ENCODE measurements around the gene SYNE4. TPM values are rescaled to one million over a fixed set of nuclear protein-coding genes. Genes with fewer than 3 reads are reported as not detected.

SYNE4 gene
- total RNA-seq, 4 donors from 2014 or later: 0.89 to 5.8 (median 1.8) TPM; not detected in 1

GRCh38 chr19:35966771-35967170, 41.8 kb downstream of the SYNE4 start:
- H3K4me3 ChIP-seq (ENCODE audit: low read depth, poor library complexity, severe bottlenecking): no peak overlapping the region
- intact Hi-C loops (cut with DNase I; ENCODE audit: low total_unique reads): no loop called here
- DNase-seq (ENCODE audit: low spot score in 2 of 2): no peak
- TF ChIP-seq, protein P1, sequence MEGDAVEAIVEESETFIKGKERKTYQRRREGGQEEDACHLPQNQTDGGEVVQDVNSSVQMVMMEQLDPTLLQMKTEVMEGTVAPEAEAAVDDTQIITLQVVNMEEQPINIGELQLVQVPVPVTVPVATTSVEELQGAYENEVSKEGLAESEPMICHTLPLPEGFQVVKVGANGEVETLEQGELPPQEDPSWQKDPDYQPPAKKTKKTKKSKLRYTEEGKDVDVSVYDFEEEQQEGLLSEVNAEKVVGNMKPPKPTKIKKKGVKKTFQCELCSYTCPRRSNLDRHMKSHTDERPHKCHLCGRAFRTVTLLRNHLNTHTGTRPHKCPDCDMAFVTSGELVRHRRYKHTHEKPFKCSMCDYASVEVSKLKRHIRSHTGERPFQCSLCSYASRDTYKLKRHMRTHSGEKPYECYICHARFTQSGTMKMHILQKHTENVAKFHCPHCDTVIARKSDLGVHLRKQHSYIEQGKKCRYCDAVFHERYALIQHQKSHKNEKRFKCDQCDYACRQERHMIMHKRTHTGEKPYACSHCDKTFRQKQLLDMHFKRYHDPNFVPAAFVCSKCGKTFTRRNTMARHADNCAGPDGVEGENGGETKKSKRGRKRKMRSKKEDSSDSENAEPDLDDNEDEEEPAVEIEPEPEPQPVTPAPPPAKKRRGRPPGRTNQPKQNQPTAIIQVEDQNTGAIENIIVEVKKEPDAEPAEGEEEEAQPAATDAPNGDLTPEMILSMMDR (IDR thresholded peaks at IDR 0.05): no peak
- no peak for TF ChIP-seq POLR2A (IDR thresholded peaks at IDR 0.05)
- 75 to 78% methylated on average over 3 of the region's 3 CpGs for WGBS, 2 donors

- 10 to 12% methylated on average over 9 of the region's 9 CpGs for WGBS, 2 donors
- intact Hi-C loops (cut with DNase I; ENCODE audit: low total_unique reads): no loop called here
Measured at GRCh38 chr19:35963514-35963913, 45.1 kb downstream of the SYNE4 start.

DNA sequence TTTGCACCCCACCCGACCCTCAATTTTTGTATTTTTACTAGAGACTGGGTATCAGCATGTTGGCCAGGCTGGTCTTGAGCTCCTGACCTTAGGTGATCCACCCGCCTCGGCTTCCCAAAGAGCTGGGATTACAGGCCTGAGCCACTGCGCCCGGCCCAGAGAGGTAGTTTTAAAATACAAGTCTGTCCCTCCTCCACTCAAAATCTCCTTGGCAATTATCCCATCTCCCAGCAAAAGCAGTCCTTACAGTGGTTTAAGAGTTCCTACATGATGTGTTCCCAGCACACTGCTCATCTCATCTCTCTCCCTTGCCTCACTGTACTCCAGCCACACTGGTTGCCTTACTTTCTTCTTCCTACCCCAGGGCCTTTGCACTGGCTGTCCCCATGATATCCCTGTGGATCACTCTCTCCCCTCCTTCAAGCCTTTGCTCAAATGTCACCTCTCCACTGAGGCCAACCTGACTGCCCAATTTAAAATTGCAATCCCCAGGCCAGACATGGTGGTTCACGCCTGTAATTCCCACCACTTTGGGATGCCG, 48.1 kb downstream of the SYNE4 start:
- WGBS, 2 donors: 79 to 90% methylated on average over 7 of the region's 7 CpGs
- intact Hi-C loops (cut with DNase I; ENCODE audit: low total_unique reads): no loop called here
- no peak for DNase-seq (ENCODE audit: low spot score in 2 of 2)
- no peak for TF ChIP-seq POLR2A (IDR thresholded peaks at IDR 0.05)
- TF ChIP-seq, protein P1 (IDR thresholded peaks at IDR 0.05): no peak
- no peak overlapping the region for H3K4me3 ChIP-seq (ENCODE audit: low read depth, poor library complexity, severe bottlenecking)

More at GRCh38 chr19:35963514-35963913, 45.1 kb downstream of the SYNE4 start:
- DNase-seq (ENCODE audit: low spot score in 2 of 2): no peak
- TF ChIP-seq, protein P1 (IDR thresholded peaks at IDR 0.05): no peak
- TF ChIP-seq POLR2A (IDR thresholded peaks at IDR 0.05): no peak
- no peak overlapping the region for H3K4me3 ChIP-seq (ENCODE audit: low read depth, poor library complexity, severe bottlenecking)

DNA sequence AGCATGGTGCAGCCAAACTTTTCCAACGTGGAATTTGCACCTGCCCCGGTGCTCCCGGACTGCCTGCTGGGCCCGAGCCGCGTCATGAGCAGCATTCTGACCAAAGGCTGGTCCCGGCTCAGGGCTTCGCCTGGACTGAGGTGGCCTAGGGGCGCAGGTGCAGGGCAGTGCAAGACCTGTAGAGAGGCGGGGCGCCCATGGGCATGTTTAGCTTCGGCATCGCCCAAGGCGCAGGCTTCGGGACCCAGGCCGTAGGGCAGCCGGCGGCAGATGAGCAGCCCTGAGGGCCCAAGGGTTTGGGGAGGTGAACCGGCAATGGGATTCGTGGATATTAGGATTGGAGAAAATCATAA, 48.7 kb downstream of the SYNE4 start:
- WGBS, 2 donors: 24 to 40% methylated on average over 17 to 20 of the region's 20 CpGs
- no peak for TF ChIP-seq POLR2A (IDR thresholded peaks at IDR 0.05)
- TF ChIP-seq, protein P1 (IDR thresholded peaks at IDR 0.05): no peak
- H3K4me3 ChIP-seq (ENCODE audit: low read depth, poor library complexity, severe bottlenecking): no peak overlapping the region
- no peak for DNase-seq (ENCODE audit: low spot score in 2 of 2)
- intact Hi-C loops (cut with DNase I; ENCODE audit: low total_unique reads): no loop called here

DNA sequence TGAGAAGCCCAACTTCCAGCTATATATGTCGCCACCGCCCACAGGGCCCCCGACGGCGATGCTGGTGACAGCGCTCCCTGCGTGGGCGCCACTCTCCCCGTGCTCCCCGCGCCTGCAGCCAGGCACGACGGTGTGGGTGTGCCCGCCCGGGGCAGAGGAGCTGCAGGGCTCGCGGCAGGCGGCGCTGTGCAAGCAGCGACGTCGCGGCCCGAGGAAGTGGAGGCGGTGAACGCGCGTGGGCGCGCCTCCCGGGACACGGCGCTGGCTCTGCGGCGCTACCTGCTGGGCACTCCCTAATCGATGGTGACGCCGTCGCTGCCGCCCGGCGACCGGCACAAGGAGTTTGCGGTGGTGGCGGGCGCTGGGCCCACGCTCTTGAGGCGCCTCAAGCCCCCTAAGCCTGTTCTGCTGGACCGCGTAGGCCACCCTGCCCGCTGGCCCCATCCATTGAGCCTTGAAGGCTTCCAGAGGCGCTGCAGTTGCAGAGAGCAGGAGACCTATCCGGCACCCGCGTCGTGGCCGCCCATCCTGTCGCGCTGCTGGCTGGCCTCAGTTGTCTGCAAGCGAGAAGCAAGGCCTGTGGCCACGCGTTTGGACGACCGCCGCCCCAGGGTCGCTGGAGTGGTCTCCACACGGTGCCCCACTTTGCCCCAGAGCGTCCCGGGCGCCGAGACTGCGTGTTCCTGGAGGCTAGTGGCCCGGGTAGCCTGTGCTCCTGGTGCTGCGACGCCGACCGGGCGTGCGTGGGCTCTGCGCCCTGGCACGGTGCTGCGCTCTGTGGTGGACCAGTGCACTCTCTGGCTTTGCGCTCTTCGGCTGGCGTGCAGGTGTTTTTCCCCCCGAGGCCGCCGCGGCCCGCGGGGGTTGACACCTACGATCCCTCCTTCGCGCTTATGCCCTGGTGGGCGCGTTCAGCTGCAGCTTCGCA, 49.3 kb downstream of the SYNE4 start:
- intact Hi-C loops (cut with DNase I; ENCODE audit: low total_unique reads): no loop called here
- 10 to 21% methylated on average over 19 to 44 of the region's 97 CpGs for WGBS, 2 donors
- no peak for DNase-seq (ENCODE audit: low spot score in 2 of 2)
- no peak overlapping the region for H3K4me3 ChIP-seq (ENCODE audit: low read depth, poor library complexity, severe bottlenecking)
- TF ChIP-seq POLR2A (IDR thresholded peaks at IDR 0.05): no peak
- TF ChIP-seq, protein P1 (IDR thresholded peaks at IDR 0.05): no peak
